CD4-positive, alpha-beta T cell (primary cell): ENCODE data around the gene NREP. TPM values are rescaled to one million over a fixed set of nuclear protein-coding genes. Genes with fewer than 3 reads are reported as not detected.

ENCODE experiments used
- ATAC-seq: fragments of 200-7000 bp; cut with Tn5 transposase; one replicate; pipeline ENCODE4 v1.10.0; 2022; ENCODE audit warnings: mild to moderate bottlenecking; ENCODE audit not compliant: poor library complexity
- CTCF ChIA-PET: fragments of 350-600 bp; sonication (Branson Sonifier 250); formaldehyde crosslinking; loops from one replicate; lab custom pipeline; 2021; ENCODE audit warnings: antibody characterized with exemption, inconsistent platforms; lab: Charles Lee
- POLR2A ChIA-PET: fragments of 350-600 bp; sonication (Branson Sonifier 250); formaldehyde crosslinking; loops from one replicate; lab custom pipeline; 2021; ENCODE audit warnings: antibody characterized with exemption, inconsistent platforms; lab: Charles Lee
- DNase-seq, 14 experiments: peaks; one replicate each; pipeline ENCODE4 v3.0.0-alpha.2; 2013 to 2020; ENCODE audit warnings: mixed read lengths in 2 of 14
- H3K27ac ChIP-seq, 2 donors: one replicate each; pipeline versions ENCODE4 v1.5.1 to v1.7.0; 2013; ENCODE audit warnings: low read length in 2 of 2, low read depth in 1 of 2, mild to moderate bottlenecking in 1 of 2
- H3K27me3 ChIP-seq, 2 experiments: 1 replicate in 1 of 2; 2 replicates in 1 of 2; pipeline versions ENCODE4 v1.6.1 to v1.7.0; 2013; ENCODE audit warnings: low read length in 2 of 2, control low read depth in 1 of 2, mild to moderate bottlenecking in 1 of 2, moderate library complexity in 1 of 2; ENCODE audit not compliant: insufficient read depth in 2 of 2, control insufficient read depth in 1 of 2
- H3K36me3 ChIP-seq: one replicate; pipeline ENCODE4 v1.6.1; 2013; ENCODE audit warnings: low read length, control low read depth; ENCODE audit not compliant: insufficient read depth
- H3K4me1 ChIP-seq: one replicate; pipeline ENCODE4 v1.6.1; 2013; ENCODE audit warnings: low read length, control low read depth; ENCODE audit not compliant: insufficient read depth
- H3K4me3 ChIP-seq: one replicate; pipeline ENCODE4 v1.5.1; 2013; ENCODE audit warnings: mild to moderate bottlenecking, low read length, moderate library complexity
- H3K9me3 ChIP-seq, 2 experiments: 1 replicate in 1 of 2; 2 replicates in 1 of 2; pipeline versions ENCODE4 v1.6.1 to v1.7.0; 2013; ENCODE audit warnings: low read length in 2 of 2, mild to moderate bottlenecking in 2 of 2, control low read depth in 1 of 2, moderate library complexity in 1 of 2; ENCODE audit not compliant: control insufficient read depth in 1 of 2, insufficient read depth in 1 of 2
- H3K27ac Mint-ChIP-seq: one replicate; pipeline ENCODE4 v1.8.0; 2020; ENCODE audit warnings: mixed read lengths
- H3K27me3 Mint-ChIP-seq: one replicate; pipeline ENCODE4 v1.8.0; 2021; ENCODE audit warnings: mixed read lengths
- H3K36me3 Mint-ChIP-seq: one replicate; pipeline ENCODE4 v1.8.0; 2021; ENCODE audit warnings: low read depth, mixed read lengths
- H3K4me1 Mint-ChIP-seq: one replicate; pipeline ENCODE4 v1.8.0; 2021; ENCODE audit warnings: low read depth, mixed read lengths
- H3K4me3 Mint-ChIP-seq: one replicate; pipeline ENCODE4 v1.8.0; 2020; ENCODE audit warnings: mild to moderate bottlenecking, mixed read lengths
- H3K9me3 Mint-ChIP-seq: one replicate; pipeline ENCODE4 v1.8.0; 2020; ENCODE audit warnings: mixed read lengths
- intact Hi-C, 2 experiments: fragments of 100-400 bp; cut with DNase I in 1 of 2; cut with micrococcal nuclease in 1 of 2; formaldehyde crosslinking; loops; one replicate each; pipeline versions ENCODE4 v1.15.1 to v1.9.0; 2023 to 2025; cut with DNase I, micrococcal nuclease
- total RNA-seq, 174 experiments: library from RNA in 2 of 174; stranded (reverse) in 2 of 174; gene quantifications; one replicate each; pipeline ENCODE4 v1.2.3 and lab custom pipeline; 2021 to 2026
- TF ChIP-seq, protein P1 (sequence below): fragments of 200-600 bp; IDR thresholded peaks from one replicate; pipeline ENCODE4 v1.8.0; 2022; ENCODE audit warnings: antibody characterized with exemption, mild to moderate bottlenecking

Gene NREP
- total RNA-seq, 2 experiments from 2014 or later = 2.3 to 2.9 TPM

DNA sequence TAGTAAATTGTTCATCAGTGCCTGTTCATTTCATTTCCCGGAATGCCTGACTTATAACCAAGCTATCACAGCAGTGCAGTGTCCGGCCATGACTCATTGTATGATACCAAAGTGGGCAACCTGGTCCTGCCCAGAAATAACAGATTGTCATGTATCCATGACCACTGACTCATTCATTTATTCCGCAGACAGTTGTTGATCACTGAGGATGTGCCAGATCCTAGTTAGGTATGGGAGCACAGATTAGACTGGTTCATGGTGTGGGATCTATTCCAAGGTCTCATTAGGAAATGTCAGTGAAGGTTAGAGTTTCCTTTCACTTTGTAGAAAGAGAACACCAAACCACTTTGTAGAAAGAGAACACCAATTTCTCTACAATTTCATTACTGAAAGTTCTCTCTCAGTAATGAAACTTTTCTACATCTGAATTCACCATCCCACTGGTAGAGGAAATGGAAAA is 8.7 kb downstream of the NREP start:
- no peak overlapping the region for H3K4me3 Mint-ChIP-seq
- H3K27ac Mint-ChIP-seq = no peak overlapping the region
- no peak for DNase-seq
- H3K4me3 ChIP-seq = no peak overlapping the region
- H3K9me3 ChIP-seq = no peaks in the 10 kb centered on the region
- no peaks in the 10 kb centered on the region for H3K36me3 ChIP-seq
- no peaks in the 10 kb centered on the region for H3K36me3 Mint-ChIP-seq
- ATAC-seq = no peak
- CTCF ChIA-PET = no interaction called here
- H3K9me3 Mint-ChIP-seq = no peaks in the 10 kb centered on the region
- intact Hi-C loops = no loop called here
- no peaks in the 10 kb centered on the region for H3K27me3 Mint-ChIP-seq
- no peaks in the 10 kb centered on the region for H3K4me1 ChIP-seq
- no peak overlapping the region for H3K27ac ChIP-seq
- TF ChIP-seq, protein P1, sequence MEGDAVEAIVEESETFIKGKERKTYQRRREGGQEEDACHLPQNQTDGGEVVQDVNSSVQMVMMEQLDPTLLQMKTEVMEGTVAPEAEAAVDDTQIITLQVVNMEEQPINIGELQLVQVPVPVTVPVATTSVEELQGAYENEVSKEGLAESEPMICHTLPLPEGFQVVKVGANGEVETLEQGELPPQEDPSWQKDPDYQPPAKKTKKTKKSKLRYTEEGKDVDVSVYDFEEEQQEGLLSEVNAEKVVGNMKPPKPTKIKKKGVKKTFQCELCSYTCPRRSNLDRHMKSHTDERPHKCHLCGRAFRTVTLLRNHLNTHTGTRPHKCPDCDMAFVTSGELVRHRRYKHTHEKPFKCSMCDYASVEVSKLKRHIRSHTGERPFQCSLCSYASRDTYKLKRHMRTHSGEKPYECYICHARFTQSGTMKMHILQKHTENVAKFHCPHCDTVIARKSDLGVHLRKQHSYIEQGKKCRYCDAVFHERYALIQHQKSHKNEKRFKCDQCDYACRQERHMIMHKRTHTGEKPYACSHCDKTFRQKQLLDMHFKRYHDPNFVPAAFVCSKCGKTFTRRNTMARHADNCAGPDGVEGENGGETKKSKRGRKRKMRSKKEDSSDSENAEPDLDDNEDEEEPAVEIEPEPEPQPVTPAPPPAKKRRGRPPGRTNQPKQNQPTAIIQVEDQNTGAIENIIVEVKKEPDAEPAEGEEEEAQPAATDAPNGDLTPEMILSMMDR = no peak
- H3K27me3 ChIP-seq = no peaks in the 10 kb centered on the region
- no peaks in the 10 kb centered on the region for H3K4me1 Mint-ChIP-seq
- POLR2A ChIA-PET = no interaction called here

DNA sequence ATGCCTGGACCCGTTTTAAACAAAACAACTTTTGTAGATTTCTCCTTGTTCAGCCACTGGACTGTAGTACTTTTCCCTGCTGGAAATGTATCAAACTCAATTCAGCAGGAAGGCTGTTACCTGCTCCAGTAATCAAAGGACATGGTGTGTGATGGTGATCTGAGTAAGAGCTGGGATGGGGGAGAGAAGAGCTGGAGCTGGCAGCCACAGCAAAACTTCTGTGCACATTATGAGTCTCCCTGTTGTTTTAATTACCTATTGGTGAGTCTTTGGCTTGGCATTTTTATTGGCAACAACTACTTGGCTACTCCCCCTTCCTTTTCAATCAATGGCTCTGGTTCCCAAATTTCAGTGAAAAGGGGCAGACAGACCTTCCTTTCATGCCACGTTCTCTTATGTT is 9.7 kb downstream of the NREP start:
- CTCF ChIA-PET = no interaction called here

DNA sequence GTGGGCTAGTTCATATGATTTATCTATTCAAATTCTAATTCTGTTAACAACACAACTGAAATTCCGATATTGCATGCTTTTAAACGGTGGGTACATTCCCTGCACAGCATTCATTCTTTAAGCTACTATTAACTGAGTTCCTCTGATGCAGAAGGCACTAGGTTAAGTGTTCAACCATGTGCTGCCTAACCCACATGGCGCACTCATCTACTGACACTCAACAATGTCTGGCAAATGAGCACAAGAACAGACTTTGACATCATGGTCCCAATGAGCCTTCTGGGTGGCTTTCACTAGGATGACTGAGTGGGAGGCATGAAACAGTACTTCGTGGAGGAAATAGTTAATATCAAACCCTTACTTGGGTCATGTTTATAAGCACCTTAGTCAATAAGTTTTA is 10.2 kb downstream of the NREP start:
- Histone ChIP-seq H3K36me3 (no peaks in the 10 kb centered on the region), H3K27ac (no peak overlapping the region), H3K27me3 (no peaks in the 10 kb centered on the region), H3K4me1 (no peaks in the 10 kb centered on the region), H3K4me3 (no peak overlapping the region), H3K9me3 (no peaks in the 10 kb centered on the region)
- H3K27me3 Mint-ChIP-seq = no peaks in the 10 kb centered on the region
- ChIA-PET POLR2A (interaction anchor here (1.4 kb wide), 1 partner anchor 11 kb away, joined by 3 read pairs; no protein-coding TSS in a partner anchor), CTCF (no interaction called here)
- no peak overlapping the region for H3K4me3 Mint-ChIP-seq
- intact Hi-C loops = no loop called here
- no peak overlapping the region for H3K27ac Mint-ChIP-seq
- no peaks in the 10 kb centered on the region for H3K36me3 Mint-ChIP-seq
- TF ChIP-seq, protein P1 = no peak
- no peak for DNase-seq
- no peaks in the 10 kb centered on the region for H3K9me3 Mint-ChIP-seq
- H3K4me1 Mint-ChIP-seq = peaks cover 12% of the 10 kb centered on the region
- no peak for ATAC-seq

More for the DNA sequence above, 9.7 kb downstream of the NREP start:
- H3K36me3 Mint-ChIP-seq = no peaks in the 10 kb centered on the region
- no peaks in the 10 kb centered on the region for H3K9me3 Mint-ChIP-seq
- POLR2A ChIA-PET = interaction anchor here (1.4 kb wide), 1 partner anchor 10 kb away, joined by 3 read pairs; no protein-coding TSS in a partner anchor
- no peak overlapping the region for H3K27ac Mint-ChIP-seq
- intact Hi-C loops = no loop called here
- no peaks in the 10 kb centered on the region for H3K27me3 Mint-ChIP-seq
- peaks cover 6% of the 10 kb centered on the region for H3K4me1 Mint-ChIP-seq
- Histone ChIP-seq H3K27ac (no peak overlapping the region), H3K4me1 (no peaks in the 10 kb centered on the region), H3K9me3 (no peaks in the 10 kb centered on the region), H3K27me3 (no peaks in the 10 kb centered on the region), H3K4me3 (no peak overlapping the region), H3K36me3 (no peaks in the 10 kb centered on the region)
- no peak for ATAC-seq
- DNase-seq = no peak
- TF ChIP-seq, protein P1 = no peak
- no peak overlapping the region for H3K4me3 Mint-ChIP-seq
